ENCODE results near the gene CDK2AP2.
"Not testable (repeated sequence)": the region's sequence is repeated elsewhere in the genome, so short reads cannot be mapped to it uniquely, and the experiment has no call there.

Gene CDK2AP2

GRCh38 chr11:67489203-67489884, 18.6 kb downstream of the CDK2AP2 start:
- Histone ChIP-seq H3K27me3 (ENCODE audit: low read depth, low read length) (no peaks in the 10 kb centered on the region), H4K20me1 (ENCODE audit: insufficient read depth, low read length) (peaks cover 10% of the 10 kb centered on the region; the same call in 1 of the 2 replicates), H2AFZ (ENCODE audit: low read depth, low read length) (no peak overlapping the region), H3K4me3 (ENCODE audit: low read length) (no peak overlapping the region), H3K79me2 (ENCODE audit: low read length) (peaks cover 28% of the 10 kb centered on the region), H3K4me1 (ENCODE audit: low read length) (peaks cover 38% of the 10 kb centered on the region), H3K27ac (ENCODE audit: low read length) (no peak overlapping the region), H3K9ac (ENCODE audit: low read length) (no peak overlapping the region), H3K9me3 (ENCODE audit: insufficient read depth, low read length) (no peaks in the 10 kb centered on the region), H3K4me2 (ENCODE audit: low read length) (no peak overlapping the region), H3K36me3 (replicated peaks; ENCODE audit: low read depth, low read length) (peaks cover 61% of the 10 kb centered on the region)
- no peak for TF ChIP-seq EZH2phosphoT487 (IDR thresholded peaks at IDR 0.05; ENCODE audit: low read depth)
- no peak for TF ChIP-seq CTCF (IDR thresholded peaks at IDR 0.05; ENCODE audit: low read depth, low read length)

- no peaks in the 10 kb centered on the region for H3K9me3 ChIP-seq (ENCODE audit: insufficient read depth, low read length)
- H2AFZ ChIP-seq (ENCODE audit: low read depth, low read length): no peak overlapping the region
- H3K79me2 ChIP-seq (ENCODE audit: low read length): peaks cover 39% of the 10 kb centered on the region
- peak overlapping the region; percentile 95 for H3K4me2 ChIP-seq (ENCODE audit: low read length)
- no peaks in the 10 kb centered on the region for H3K27me3 ChIP-seq (ENCODE audit: low read depth, low read length)
- no peak overlapping the region; the same call in 1 of the 2 replicates for H3K4me3 ChIP-seq (ENCODE audit: low read length)
- TF ChIP-seq EZH2phosphoT487 (IDR thresholded peaks at IDR 0.05; ENCODE audit: low read depth): no peak
- no peak for TF ChIP-seq CTCF (IDR thresholded peaks at IDR 0.05; ENCODE audit: low read depth, low read length)
- H4K20me1 ChIP-seq (ENCODE audit: insufficient read depth, low read length): peaks cover 10% of the 10 kb centered on the region; the same call in 1 of the 2 replicates
- peak overlapping the region; percentile 82 for H3K27ac ChIP-seq (ENCODE audit: low read length)
- peaks cover 57% of the 10 kb centered on the region for H3K4me1 ChIP-seq (ENCODE audit: low read length)
- peaks cover 35% of the 10 kb centered on the region for H3K36me3 ChIP-seq (replicated peaks; ENCODE audit: low read depth, low read length)
- no peak overlapping the region for H3K9ac ChIP-seq (ENCODE audit: low read length)
Observed at GRCh38 chr11:67486481-67487195, 21.3 kb downstream of the CDK2AP2 start.

- Histone ChIP-seq H3K27ac (ENCODE audit: low read length) (peak overlapping the region; percentile 82), H4K20me1 (ENCODE audit: insufficient read depth, low read length) (peaks cover 10% of the 10 kb centered on the region; the same call in 1 of the 2 replicates), H3K79me2 (ENCODE audit: low read length) (peaks cover 39% of the 10 kb centered on the region), H3K4me1 (ENCODE audit: low read length) (peaks cover 58% of the 10 kb centered on the region), H3K36me3 (replicated peaks; ENCODE audit: low read depth, low read length) (peaks cover 28% of the 10 kb centered on the region), H3K4me2 (ENCODE audit: low read length) (peak overlapping the region; percentile 95)
- H2AFZ ChIP-seq (ENCODE audit: low read depth, low read length); H3K27me3 ChIP-seq (ENCODE audit: low read depth, low read length); H3K9ac ChIP-seq (ENCODE audit: low read length); H3K4me3 ChIP-seq (ENCODE audit: low read length); H3K9me3 ChIP-seq (ENCODE audit: insufficient read depth, low read length): not testable (repeated sequence)
Observed at GRCh38 chr11:67485873-67486361, 22.0 kb downstream of the CDK2AP2 start.

- H4K20me1 ChIP-seq (ENCODE audit: insufficient read depth, low read length): peaks cover 10% of the 10 kb centered on the region; the same call in 1 of the 2 replicates
- peak overlapping the region; percentile 68 for H3K9ac ChIP-seq (ENCODE audit: low read length)
- 0 out of 2 replicates have a peak, but pooled peaks cover 3% of the 10 kb centered on the region for H3K27me3 ChIP-seq (ENCODE audit: low read depth, low read length)
- peak overlapping the region; percentile 95 for H3K4me2 ChIP-seq (ENCODE audit: low read length)
- H3K9me3 ChIP-seq (ENCODE audit: insufficient read depth, low read length): no peaks in the 10 kb centered on the region
- H3K36me3 ChIP-seq (replicated peaks; ENCODE audit: low read depth, low read length): peaks cover 18% of the 10 kb centered on the region
- no peak overlapping the region for H2AFZ ChIP-seq (ENCODE audit: low read depth, low read length)
- H3K4me1 ChIP-seq (ENCODE audit: low read length): peaks cover 58% of the 10 kb centered on the region
- TF ChIP-seq CTCF (IDR thresholded peaks at IDR 0.05; ENCODE audit: low read depth, low read length) (no peak; the same call in 1 of the 2 replicates), EZH2phosphoT487 (IDR thresholded peaks at IDR 0.05; ENCODE audit: low read depth) (no peak)
- peak overlapping the region; percentile 76 for H3K4me3 ChIP-seq (ENCODE audit: low read length)
- H3K27ac ChIP-seq (ENCODE audit: low read length): peak overlapping the region; percentile 82
- peaks cover 39% of the 10 kb centered on the region for H3K79me2 ChIP-seq (ENCODE audit: low read length)
Observed at GRCh38 chr11:67484847-67485311, 23.1 kb downstream of the CDK2AP2 start.
